ENCODE results near the gene CERK. TPM values are rescaled to one million over a fixed set of nuclear protein-coding genes. Genes with fewer than 3 reads are reported as not detected.

CERK gene
- total RNA-seq, 2 experiments from 2014 or later: 38.1 to 41.3 TPM

DNA sequence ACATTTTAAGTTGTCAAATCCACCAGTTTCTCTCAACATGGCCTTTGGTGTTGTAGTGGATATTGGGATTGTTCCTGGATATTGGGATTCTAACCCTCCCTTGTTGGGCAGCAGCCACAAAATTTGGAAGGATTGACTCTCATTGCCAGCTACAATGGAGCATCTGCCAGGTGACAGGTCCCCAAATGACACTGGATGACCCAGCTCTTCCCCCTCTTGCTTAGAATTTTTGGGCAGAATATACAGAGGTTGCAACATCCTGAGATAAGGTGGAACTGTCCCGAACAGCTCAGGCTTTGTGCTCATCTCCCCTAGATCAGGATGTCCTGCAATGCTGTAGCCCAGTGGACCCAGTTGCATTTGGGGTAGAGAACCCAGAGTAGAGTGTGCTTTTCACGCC is 19.1 kb upstream of the CERK start:
- Mint-ChIP-seq H3K36me3 (peaks cover 32% of the 10 kb centered on the region), H3K4me3 (no peak overlapping the region), H3K27me3 (no peaks in the 10 kb centered on the region), H3K4me1 (peaks cover 37% of the 10 kb centered on the region), H3K27ac (no peak overlapping the region), H3K9me3 (peaks cover 6% of the 10 kb centered on the region)
- no peak for DNase-seq

DNA sequence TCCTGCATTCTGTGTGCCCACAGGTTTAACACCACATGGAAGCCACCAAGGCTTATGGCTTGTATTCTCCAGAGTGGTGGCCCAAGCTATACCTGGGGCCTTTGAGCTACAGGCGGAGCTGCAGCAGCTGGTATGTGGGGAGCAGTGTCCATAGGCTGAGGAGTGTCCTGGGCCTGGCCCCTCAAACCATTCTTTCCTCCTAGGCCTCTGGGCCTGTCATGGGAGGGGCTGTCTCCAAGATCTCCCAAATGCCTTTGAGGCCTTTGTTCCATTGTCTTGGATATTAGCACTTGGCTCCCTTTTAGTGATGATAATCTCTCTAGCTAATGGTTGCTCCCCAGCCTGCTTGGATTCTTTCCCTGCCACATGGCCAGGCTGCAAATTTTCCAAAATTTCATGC is 18.0 kb upstream of the CERK start:
- DNase-seq: no peak
- peaks cover 29% of the 10 kb centered on the region for H3K4me1 Mint-ChIP-seq
- no peaks in the 10 kb centered on the region for H3K27me3 Mint-ChIP-seq
- no peak overlapping the region for H3K27ac Mint-ChIP-seq
- no peak overlapping the region for H3K4me3 Mint-ChIP-seq
- H3K9me3 Mint-ChIP-seq: peaks cover 6% of the 10 kb centered on the region
- peaks cover 24% of the 10 kb centered on the region for H3K36me3 Mint-ChIP-seq

DNA sequence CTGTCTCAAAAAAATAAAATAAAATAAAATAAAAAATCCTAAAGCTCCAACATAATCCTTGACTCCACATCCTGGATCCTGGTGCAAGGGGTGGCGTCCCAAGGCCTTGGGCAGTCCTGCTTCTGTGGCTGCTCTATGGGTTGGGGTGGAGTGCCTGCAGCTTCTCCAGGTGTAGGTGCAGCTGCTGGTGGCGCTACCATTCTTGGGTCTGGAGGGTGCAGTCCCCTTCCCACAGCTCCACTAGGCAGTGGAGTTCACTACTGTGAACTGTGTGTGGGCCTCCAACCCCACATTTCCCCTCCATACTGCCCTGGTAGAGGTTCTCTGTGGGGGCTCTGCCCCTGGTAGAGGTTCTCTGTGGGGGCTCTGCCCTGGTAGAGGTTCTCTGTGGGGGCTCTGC is 17.5 kb upstream of the CERK start:
- DNase-seq: no peak
- Mint-ChIP-seq H3K9me3 (peaks cover 6% of the 10 kb centered on the region), H3K36me3 (peaks cover 20% of the 10 kb centered on the region), H3K27ac (no peak overlapping the region), H3K27me3 (no peaks in the 10 kb centered on the region), H3K4me1 (peaks cover 27% of the 10 kb centered on the region), H3K4me3 (no peak overlapping the region)

DNA sequence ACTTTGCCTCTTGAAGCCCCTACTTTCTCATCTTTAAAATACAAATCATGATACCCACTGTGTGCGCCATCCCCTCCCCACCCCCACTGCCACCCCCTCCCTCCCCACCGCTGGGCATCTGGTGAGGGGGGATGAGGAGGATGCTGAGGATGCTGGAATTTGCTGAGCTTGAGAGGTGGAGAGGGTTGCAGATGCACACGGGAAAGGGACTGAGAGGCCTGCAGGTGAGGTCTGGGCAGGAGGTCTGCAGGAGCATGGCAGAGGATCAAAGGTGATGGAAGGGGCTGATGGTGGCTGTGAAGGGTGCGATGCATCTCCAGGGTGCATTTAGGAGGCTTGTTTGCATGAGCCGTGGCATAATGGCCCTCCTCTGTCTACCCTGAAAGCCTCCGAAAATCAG is 16.8 kb upstream of the CERK start:
- Mint-ChIP-seq H3K4me3 (no peak overlapping the region), H3K27me3 (no peaks in the 10 kb centered on the region), H3K4me1 (peaks cover 27% of the 10 kb centered on the region), H3K27ac (no peak overlapping the region), H3K36me3 (peaks cover 20% of the 10 kb centered on the region), H3K9me3 (peaks cover 6% of the 10 kb centered on the region)
- no peak for DNase-seq

DNA sequence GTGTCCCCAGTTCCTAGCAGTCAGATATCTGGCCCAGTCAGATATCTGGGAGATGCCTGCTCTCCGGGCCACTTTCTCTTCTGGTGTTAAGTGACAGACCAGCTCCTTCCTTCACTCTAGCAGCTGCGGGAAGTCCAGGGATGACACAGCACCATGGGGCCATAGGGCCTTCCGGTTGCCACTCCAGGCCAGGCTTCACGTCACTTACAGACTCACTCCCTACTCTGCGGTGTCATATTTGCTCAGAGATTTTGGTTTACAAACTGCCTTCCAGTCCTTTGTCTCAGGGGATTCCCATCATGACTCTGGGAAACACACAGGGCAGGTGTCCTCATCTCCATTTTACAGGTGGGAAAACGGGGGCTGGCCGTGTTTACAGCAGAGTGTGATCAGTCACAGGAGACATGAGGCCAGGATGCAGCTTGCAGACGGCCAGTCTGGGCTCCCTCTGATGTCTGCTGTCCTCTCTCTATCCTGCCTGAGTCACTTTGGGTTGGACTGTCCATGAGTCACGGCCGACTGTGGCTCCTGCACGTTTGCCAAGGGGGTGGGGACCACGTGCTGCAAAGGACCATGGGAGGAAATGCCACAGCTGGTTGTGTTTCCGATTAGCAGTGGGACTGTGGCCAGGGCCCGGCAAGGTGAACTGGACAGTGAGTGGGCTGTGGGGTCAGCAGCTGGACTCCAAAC is 16.2 kb upstream of the CERK start:
- peaks cover 6% of the 10 kb centered on the region for H3K9me3 Mint-ChIP-seq
- H3K27me3 Mint-ChIP-seq: no peaks in the 10 kb centered on the region
- H3K36me3 Mint-ChIP-seq: peaks cover 20% of the 10 kb centered on the region
- H3K4me1 Mint-ChIP-seq: peaks cover 31% of the 10 kb centered on the region
- no peak overlapping the region for H3K27ac Mint-ChIP-seq
- no peak for DNase-seq
- H3K4me3 Mint-ChIP-seq: no peak overlapping the region

DNA sequence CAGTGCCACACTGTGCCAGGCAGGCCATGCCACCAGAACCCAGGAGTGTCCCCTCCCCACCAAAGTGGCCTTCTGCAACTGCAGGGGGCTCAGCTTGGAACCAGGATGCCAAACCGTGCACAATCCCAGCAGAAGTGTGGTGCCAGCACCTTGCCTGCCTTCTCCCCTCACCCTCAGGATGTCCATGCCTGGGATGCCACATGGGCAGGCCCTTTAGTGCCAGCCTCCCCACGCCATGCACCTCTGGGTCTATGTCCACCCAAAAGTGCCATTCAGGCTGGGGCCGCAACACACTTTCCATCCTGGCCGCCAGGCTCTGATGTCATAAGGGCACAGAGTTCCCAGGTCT is 15.7 kb upstream of the CERK start:
- DNase-seq: no peak
- Mint-ChIP-seq H3K9me3 (peaks cover 6% of the 10 kb centered on the region), H3K4me3 (no peak overlapping the region), H3K4me1 (peaks cover 31% of the 10 kb centered on the region), H3K27ac (no peak overlapping the region), H3K36me3 (peaks cover 16% of the 10 kb centered on the region), H3K27me3 (no peaks in the 10 kb centered on the region)

DNA sequence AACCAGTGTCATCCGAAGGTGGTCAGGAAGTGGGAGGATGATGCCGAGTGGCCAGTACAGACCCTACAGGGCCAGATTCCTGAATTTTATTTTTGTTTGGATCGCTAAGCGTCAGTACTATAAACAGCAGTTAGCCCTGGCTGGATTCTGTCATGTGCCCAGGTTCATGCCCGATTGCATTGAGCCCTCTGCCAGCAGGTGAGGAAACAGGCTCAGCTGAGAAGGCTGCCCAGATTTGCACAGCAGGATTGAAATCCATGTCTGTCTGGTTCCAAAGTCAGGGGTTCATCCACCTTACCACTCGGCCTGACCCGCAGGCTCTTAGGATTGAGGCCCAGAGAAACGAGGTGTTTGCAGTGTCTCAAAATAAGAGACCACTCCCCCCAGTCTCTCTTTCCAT is 15.3 kb upstream of the CERK start:
- Mint-ChIP-seq H3K36me3 (peaks cover 12% of the 10 kb centered on the region), H3K9me3 (peaks cover 6% of the 10 kb centered on the region), H3K27ac (peak overlapping the region; percentile 16), H3K27me3 (no peaks in the 10 kb centered on the region), H3K4me3 (no peak overlapping the region), H3K4me1 (peaks cover 28% of the 10 kb centered on the region)
- DNase-seq: no peak

DNA sequence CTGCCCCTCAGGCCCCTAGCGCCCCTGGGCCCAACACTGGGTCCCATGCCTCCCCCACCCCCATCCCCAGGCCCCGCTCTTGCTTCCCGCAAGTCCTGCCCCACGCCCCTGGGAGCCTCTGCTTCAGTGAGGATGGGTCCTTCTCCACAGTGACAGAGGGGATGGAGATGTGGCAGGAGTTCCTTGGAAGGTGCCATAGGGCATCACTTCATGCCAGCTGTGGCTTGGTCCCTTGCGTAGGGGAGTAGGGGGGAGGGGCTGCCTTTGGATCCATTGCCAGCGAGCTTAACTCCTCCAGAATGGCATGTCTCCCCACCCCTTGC is 14.9 kb upstream of the CERK start:
- peak overlapping the region; percentile 16 for H3K27ac Mint-ChIP-seq
- H3K4me1 Mint-ChIP-seq: peaks cover 27% of the 10 kb centered on the region
- peaks cover 11% of the 10 kb centered on the region for H3K36me3 Mint-ChIP-seq
- no peaks in the 10 kb centered on the region for H3K27me3 Mint-ChIP-seq
- H3K9me3 Mint-ChIP-seq: peaks cover 6% of the 10 kb centered on the region
- H3K4me3 Mint-ChIP-seq: no peak overlapping the region
- no peak for DNase-seq

DNA sequence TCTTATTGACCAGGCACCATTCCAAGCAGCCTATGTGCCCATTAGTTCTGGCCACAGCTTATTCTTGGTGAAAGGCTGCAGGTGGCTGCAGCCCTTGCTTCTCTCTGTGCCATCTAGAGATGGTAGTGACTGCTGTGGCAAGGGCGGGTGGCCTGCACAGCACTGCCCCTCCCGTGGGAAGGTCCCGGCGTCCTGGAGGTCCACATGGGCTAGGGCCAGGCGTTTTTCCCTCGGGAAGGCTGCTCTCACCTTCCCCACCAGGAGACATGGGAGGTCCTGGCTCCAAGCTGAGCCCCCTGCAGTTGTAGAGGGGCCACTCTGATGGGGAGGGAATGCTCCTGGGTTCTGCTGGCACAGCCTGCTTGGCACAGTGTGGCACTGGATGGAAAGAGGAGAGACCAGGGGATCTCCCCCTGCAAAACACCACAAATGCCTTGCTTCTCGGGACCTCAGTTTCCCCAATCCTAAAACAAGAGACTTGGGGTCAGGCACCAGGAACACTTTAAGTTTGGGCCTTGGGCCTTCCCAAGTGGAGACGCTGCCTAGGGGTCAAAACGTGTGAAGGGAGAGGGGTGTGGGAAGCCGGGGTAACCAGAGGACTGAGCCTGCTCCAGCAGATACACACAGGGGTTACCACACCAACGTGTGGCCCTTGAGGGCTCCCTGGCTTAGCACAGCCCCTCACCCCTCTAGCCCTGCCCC is 14.4 kb upstream of the CERK start:
- peaks cover 27% of the 10 kb centered on the region for H3K4me1 Mint-ChIP-seq
- H3K9me3 Mint-ChIP-seq: peaks cover 5% of the 10 kb centered on the region
- no peak overlapping the region for H3K27ac Mint-ChIP-seq
- DNase-seq: no peak
- H3K36me3 Mint-ChIP-seq: peaks cover 10% of the 10 kb centered on the region
- no peaks in the 10 kb centered on the region for H3K27me3 Mint-ChIP-seq
- H3K4me3 Mint-ChIP-seq: no peak overlapping the region

DNA sequence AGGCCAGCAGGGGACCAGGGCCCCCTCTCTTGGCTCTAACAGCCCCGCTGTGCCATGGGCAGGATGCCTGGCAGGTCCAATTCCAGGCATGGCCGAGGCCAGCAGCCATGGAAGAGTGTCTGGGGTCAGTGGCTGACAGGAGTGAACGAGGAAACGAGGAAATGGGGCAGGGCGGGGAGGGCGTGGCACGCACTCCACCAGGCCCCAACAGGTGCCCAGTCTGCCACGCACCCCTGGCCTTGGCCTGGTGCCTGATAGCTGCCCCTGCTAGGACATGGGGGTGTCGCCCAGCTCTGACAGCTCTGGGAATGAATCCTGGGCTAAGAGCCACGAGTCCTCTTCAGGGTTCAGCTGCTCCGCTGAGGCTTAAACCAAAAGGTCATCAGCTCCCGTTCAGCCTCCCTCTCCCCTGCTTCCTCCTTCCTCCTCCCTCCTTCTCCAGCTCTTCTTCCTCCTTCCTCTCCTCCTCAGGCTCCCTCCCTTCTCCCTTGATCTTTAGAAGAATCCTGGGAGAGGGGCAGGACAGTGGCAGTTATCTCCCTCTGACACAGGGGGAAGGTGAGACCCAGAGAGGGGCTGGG is 12.9 kb upstream of the CERK start:
- H3K4me1 Mint-ChIP-seq: peaks cover 27% of the 10 kb centered on the region
- H3K27ac Mint-ChIP-seq: no peak overlapping the region
- no peaks in the 10 kb centered on the region for H3K27me3 Mint-ChIP-seq
- H3K9me3 Mint-ChIP-seq: no peaks in the 10 kb centered on the region
- no peak overlapping the region for H3K4me3 Mint-ChIP-seq
- DNase-seq: no peak
- no peaks in the 10 kb centered on the region for H3K36me3 Mint-ChIP-seq

DNA sequence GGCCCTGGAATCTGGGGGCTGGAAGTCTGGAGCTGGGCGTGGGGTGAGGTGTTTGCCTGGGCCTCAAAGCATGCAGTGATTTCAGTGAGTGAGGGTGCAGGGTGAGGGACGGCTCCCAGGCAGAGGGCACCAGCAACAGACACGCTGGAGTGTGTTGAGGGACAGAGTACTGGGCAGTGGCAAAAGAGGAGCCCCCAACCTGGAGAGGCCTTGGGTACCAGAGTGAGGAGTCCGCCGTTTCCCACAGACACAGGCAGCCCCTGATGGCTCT is 12.4 kb upstream of the CERK start:
- no peak overlapping the region for H3K4me3 Mint-ChIP-seq
- H3K27me3 Mint-ChIP-seq: no peaks in the 10 kb centered on the region

DNA sequence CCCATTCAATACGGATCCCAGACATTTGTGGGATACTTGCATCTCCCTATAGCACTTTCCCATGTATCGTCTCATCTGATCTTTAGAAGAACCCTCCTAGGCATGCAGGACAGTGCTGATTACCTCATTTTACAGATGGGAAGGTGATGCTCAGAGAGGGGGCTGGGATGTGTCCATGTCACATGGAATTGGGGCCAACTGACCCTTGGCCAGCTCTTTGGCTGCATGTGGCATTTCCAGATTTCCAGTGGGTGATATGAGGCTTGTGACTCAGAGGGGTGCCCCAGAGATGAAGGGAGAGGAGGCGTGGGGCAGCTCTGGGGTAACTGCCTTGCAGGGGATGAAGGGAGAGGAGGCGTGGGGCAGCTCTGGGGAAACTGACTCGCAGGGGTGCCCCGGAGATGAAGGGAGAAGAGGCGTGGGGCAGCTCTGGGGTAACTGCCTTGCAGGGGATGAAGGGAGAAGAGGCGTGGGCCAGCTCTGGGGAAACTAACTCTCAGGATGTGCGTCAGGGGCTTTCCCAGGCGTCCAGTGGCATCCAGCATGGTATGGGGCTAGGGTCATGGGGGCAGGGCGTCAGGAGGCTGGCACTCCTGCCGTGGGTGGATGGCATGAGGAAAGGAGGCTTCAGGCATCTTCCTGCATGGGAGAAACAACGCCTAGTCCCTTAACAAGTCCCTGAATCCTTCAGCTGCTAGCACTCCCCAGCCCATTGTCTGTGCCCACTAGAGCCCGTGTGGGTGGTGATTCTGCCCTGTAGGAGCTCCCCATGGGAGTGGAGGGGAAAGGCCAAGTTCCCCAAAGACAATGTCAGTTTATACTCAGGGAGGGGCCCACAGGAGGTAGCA is 11.9 kb upstream of the CERK start:
- no peaks in the 10 kb centered on the region for H3K9me3 Mint-ChIP-seq
- H3K36me3 Mint-ChIP-seq: no peaks in the 10 kb centered on the region
- H3K27me3 Mint-ChIP-seq: no peaks in the 10 kb centered on the region
- H3K27ac Mint-ChIP-seq: peak overlapping the region; percentile 81
- peak overlapping the region; percentile 57 for H3K4me3 Mint-ChIP-seq
- DNase-seq: no peak
- H3K4me1 Mint-ChIP-seq: peaks cover 27% of the 10 kb centered on the region

More for the DNA sequence above, 12.4 kb upstream of the CERK start:
- Mint-ChIP-seq H3K36me3 (no peaks in the 10 kb centered on the region), H3K27ac (no peak overlapping the region), H3K9me3 (no peaks in the 10 kb centered on the region), H3K4me1 (peaks cover 27% of the 10 kb centered on the region)
- no peak for DNase-seq

DNA sequence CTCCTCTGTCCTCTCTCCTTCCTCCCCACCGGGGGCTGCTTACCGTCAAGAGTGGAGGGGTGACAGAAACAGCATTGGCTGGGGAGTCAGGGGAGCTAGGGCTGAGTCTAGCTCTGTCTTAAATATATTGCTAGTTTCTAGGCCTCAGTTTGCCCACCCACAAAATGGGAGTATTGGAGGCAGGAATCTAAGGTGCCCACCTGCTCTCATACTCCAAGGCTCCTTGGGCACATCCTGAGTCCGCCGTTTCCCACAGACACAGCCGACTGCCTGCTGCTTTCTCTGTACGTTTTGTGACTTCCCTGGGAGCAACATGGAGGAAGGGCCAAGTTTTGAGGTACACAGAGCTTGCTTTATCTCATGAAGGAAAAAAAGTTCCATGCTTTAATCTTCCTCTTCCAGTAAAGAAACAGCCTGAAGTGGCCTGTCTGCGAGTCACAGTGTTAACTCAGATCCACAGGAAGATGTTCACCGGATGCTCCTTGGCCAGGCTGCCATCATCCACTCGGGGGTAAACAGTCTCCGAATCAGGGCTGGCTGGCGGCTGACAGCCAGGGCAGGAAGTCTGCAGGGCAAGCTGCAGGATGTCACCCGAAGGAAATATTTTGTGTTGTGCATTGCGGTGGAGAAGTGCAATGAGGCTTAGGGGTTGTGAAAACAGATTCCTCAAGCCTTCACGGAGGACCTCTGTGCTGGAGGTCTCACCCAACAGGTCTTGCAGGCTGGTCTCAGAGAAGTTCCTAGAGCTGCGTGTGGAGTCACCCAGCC is 11.0 kb upstream of the CERK start:
- peak; percentile 46 for DNase-seq
- Mint-ChIP-seq H3K4me1 (peaks cover 23% of the 10 kb centered on the region), H3K27ac (peak overlapping the region; percentile 81), H3K27me3 (no peaks in the 10 kb centered on the region), H3K36me3 (no peaks in the 10 kb centered on the region), H3K4me3 (peak overlapping the region; percentile 57), H3K9me3 (no peaks in the 10 kb centered on the region)

DNA sequence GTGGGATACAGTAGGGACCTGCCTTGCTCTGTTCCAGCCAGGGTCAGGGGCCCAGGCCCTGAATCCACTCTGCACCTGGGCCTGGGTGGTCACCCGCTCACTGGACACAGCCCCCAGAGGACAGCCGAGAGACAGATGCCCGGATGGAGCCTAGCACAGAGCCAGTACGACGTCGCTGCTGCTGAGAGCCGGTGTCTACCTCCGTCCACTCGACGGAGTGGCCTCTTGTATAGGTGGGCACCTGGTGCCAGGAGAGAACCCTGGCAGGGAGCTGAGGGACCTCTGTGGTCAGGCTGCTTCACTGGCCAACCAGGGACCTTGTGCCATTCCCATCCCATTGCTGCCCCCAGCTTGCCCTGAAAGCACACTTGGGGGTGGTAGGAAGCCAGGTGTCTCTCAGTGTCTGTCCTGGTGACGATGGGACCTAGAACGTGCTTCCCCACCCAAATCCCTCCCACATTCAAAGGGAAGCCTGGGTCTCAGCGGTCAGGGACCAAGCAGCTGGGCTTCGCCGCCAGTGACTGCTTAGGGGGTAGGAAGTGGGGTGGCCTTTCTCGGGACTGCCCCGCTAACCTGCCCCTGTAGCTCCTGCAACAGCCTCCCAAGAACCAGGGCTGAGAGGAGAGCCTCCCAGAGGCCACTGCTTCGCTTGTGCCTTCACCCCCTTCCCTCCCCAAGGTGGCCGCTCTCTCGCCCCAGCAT is 10.3 kb upstream of the CERK start:
- Mint-ChIP-seq H3K36me3 (no peaks in the 10 kb centered on the region), H3K4me3 (no peak overlapping the region), H3K9me3 (no peaks in the 10 kb centered on the region), H3K27ac (peak overlapping the region; percentile 81), H3K4me1 (peaks cover 22% of the 10 kb centered on the region), H3K27me3 (no peaks in the 10 kb centered on the region)
- DNase-seq: no peak

All from activated naive CD8-positive, alpha-beta T cell treated with anti-CD3 and anti-CD28 coated beads for 36 hours (primary cell).